22Rv1 (cell line): ENCODE measurements around the gene WNK2.

Experiments used
- CTCF ChIP-seq: fragments of 450-650 bp; IDR thresholded peaks from 2 replicates; pipeline ENCODE4 v1.5.1; 2017; ENCODE audit warnings: mild to moderate bottlenecking
- ZFX ChIP-seq: fragments of 450-650 bp; IDR thresholded peaks from 2 replicates; pipeline ENCODE4 v1.6.1; 2017; ENCODE audit warnings: antibody characterized with exemption, borderline replicate concordance

- no peak for TF ChIP-seq CTCF
- TF ChIP-seq ZFX, result no peak
Measured at GRCh38 chr9:93225417-93225816, 41.5 kb downstream of the WNK2 start.
